ENCODE results near the gene TESK2.
"Not testable (repeated sequence)": the region's sequence is repeated elsewhere in the genome, so short reads cannot be mapped to it uniquely, and the experiment has no call there.

Gene TESK2

GRCh38 chr1:45375104-45376090, 115.6 kb downstream of the TESK2 start:
- no peak for DNase-seq (ENCODE audit: low read depth in 2 of 2)

GRCh38 chr1:45373573-45373972, 117.4 kb downstream of the TESK2 start:
- DNase-seq (ENCODE audit: low read depth in 2 of 2): no peak

GRCh38 chr1:45370575-45370974, 120.4 kb downstream of the TESK2 start:
- DNase-seq (ENCODE audit: low read depth in 2 of 2): no peak

GRCh38 chr1:45365051-45365450, 125.9 kb downstream of the TESK2 start:
- DNase-seq (ENCODE audit: low read depth in 2 of 2): no peak

- DNase-seq (ENCODE audit: low read depth in 2 of 2): no peak
These were observed 126.7 kb downstream of the TESK2 start for GRCh38 chr1:45364294-45364693.

GRCh38 chr1:45360981-45361380, 130.0 kb downstream of the TESK2 start:
- not testable (repeated sequence) for DNase-seq (ENCODE audit: low read depth in 2 of 2)

- peak in 1 of 2 donors; percentile 16 for DNase-seq (ENCODE audit: low read depth in 2 of 2)
These were observed 131.0 kb downstream of the TESK2 start for GRCh38 chr1:45359882-45360513.

- DNase-seq (ENCODE audit: low read depth in 2 of 2): no peak
These were observed 134.8 kb downstream of the TESK2 start for GRCh38 chr1:45356186-45356585.

GRCh38 chr1:45355683-45356082, 135.3 kb downstream of the TESK2 start:
- DNase-seq (ENCODE audit: low read depth in 2 of 2): no peak

GRCh38 chr1:45354838-45355237, 136.1 kb downstream of the TESK2 start:
- DNase-seq (ENCODE audit: low read depth in 2 of 2): no peak

- DNase-seq (ENCODE audit: low read depth in 2 of 2): no peak
These were observed 137.3 kb downstream of the TESK2 start for GRCh38 chr1:45353685-45354084.

GRCh38 chr1:45351508-45351907, 139.5 kb downstream of the TESK2 start:
- DNase-seq (ENCODE audit: low read depth in 2 of 2): no peak

- no peak for DNase-seq (ENCODE audit: low read depth in 2 of 2)
These were observed 141.8 kb downstream of the TESK2 start for GRCh38 chr1:45348966-45349677.

GRCh38 chr1:45348609-45348965, 142.4 kb downstream of the TESK2 start:
- no peak for DNase-seq (ENCODE audit: low read depth in 2 of 2)

GRCh38 chr1:45348020-45348419, 142.9 kb downstream of the TESK2 start:
- no peak for DNase-seq (ENCODE audit: low read depth in 2 of 2)

- no peak for DNase-seq (ENCODE audit: low read depth in 2 of 2)
These were observed 144.5 kb downstream of the TESK2 start for GRCh38 chr1:45346473-45346872.

- no peak for DNase-seq (ENCODE audit: low read depth in 2 of 2)
These were observed 145.9 kb downstream of the TESK2 start for GRCh38 chr1:45345014-45345413.

- no peak for DNase-seq (ENCODE audit: low read depth in 2 of 2)
These were observed 146.5 kb downstream of the TESK2 start for GRCh38 chr1:45344499-45344898.

GRCh38 chr1:45340816-45341466, 150.0 kb downstream of the TESK2 start:
- no peak for DNase-seq (ENCODE audit: low read depth in 2 of 2)

- DNase-seq (ENCODE audit: low read depth in 2 of 2): peak; percentile 69 to 86
These were observed 151.0 kb downstream of the TESK2 start, which contains the start of the genes MUTYH and TOE1 for GRCh38 chr1:45339789-45340558. Gene MUTYH (minus strand): TSS chr1:45340440. CDS start chr1:45334505, 5,935 bp downstream. Gene TOE1 (plus strand): TSS chr1:45340170. CDS start chr1:45340253, 83 bp downstream.

Measured in stimulated activated CD4-positive, alpha-beta T cell treated with anti-CD3 and anti-CD28 coated beads, Interleukin-1b, Interleukin-23, amount 100 ng/mL, for 1 hour (primary cell).